GM12878 (cell line): ENCODE results near the gene HMGB4. TPM values are rescaled to one million over a fixed set of nuclear protein-coding genes. Genes with fewer than 3 reads are reported as not detected.

Source experiments
- ATAC-seq: fragments of 200-7000 bp; cut with Tn5 transposase; 3 replicates; pipeline ENCODE4 v1.9.1; 2020; ENCODE audit warnings: mild to moderate bottlenecking, moderate library complexity
- BruUV-seq: library from RNA; stranded (reverse); fragments of 400-500 nt; replicated peaks from 2 replicates; lab custom pipeline; 2021; lab: Mats Ljungman, UMichigan
- CTCF ChIA-PET: fragments of 300-600 bp; sonication (Branson Sonifier 250); formaldehyde crosslinking; extraction: SDS; loops from one replicate; lab custom pipeline; 2021; ENCODE audit warnings: inconsistent platforms; lab: Yijun Ruan, JAX
- POLR2A ChIA-PET: fragments of 350-600 bp; formaldehyde crosslinking; extraction: SDS; loops from one replicate; lab custom pipeline; 2021; ENCODE audit warnings: inconsistent platforms; lab: Charles Lee
- RAD21 ChIA-PET: fragments of 300-600 bp; sonication (Branson Sonifier 250); formaldehyde crosslinking; loops from one replicate; lab custom pipeline; 2023; ENCODE audit warnings: antibody characterized with exemption; ENCODE audit not compliant: unreplicated experiment; lab: Charles Lee
- SMC1A ChIA-PET: fragments of 300-600 bp; sonication (Branson Sonifier 250); formaldehyde crosslinking; loops from one replicate; lab custom pipeline; 2023; ENCODE audit not compliant: unreplicated experiment, uncharacterized antibody; lab: Charles Lee
- DNase-seq: peaks from one replicate; pipeline ENCODE4 v3.0.0-alpha.2; 2011; ENCODE audit warnings: low read depth, low spot score
- FAIRE-seq: peaks from 3 replicates; lab custom pipeline; 2011; peaks lifted over from hg19 to GRCh38; lab: Jason Lieb, UNC
- H2AFZ ChIP-seq: 2 replicates; pipeline ENCODE4 v1.6.0; 2011; ENCODE audit warnings: low read depth, low read length, control low read depth; ENCODE audit not compliant: control insufficient read depth
- H3K27ac ChIP-seq: 2 replicates; pipeline ENCODE4 v1.5.1; 2011; ENCODE audit warnings: control low read depth; ENCODE audit not compliant: control insufficient read depth, insufficient read depth
- H3K27me3 ChIP-seq, 2 experiments: replicated peaks in 1 of 2; 2 replicates each; pipeline versions ENCODE4 v1.6.0 to v1.6.1; 2011; ENCODE audit warnings: low read length in 1 of 2; ENCODE audit not compliant: control insufficient read depth in 2 of 2, insufficient read depth in 2 of 2
- H3K36me3 ChIP-seq, 2 experiments: 2 replicates each; pipeline ENCODE4 v1.5.1; 2011; ENCODE audit warnings: low read length in 1 of 2; ENCODE audit not compliant: control insufficient read depth in 2 of 2, insufficient read depth in 2 of 2
- H3K4me1 ChIP-seq: 2 replicates; pipeline ENCODE4 v1.6.1; 2011; ENCODE audit warnings: mild to moderate bottlenecking, low read length, moderate library complexity, mixed read lengths; ENCODE audit not compliant: control insufficient read depth, insufficient read depth
- H3K4me2 ChIP-seq: 2 replicates; pipeline ENCODE4 v1.6.0; 2011; ENCODE audit warnings: control low read depth; ENCODE audit not compliant: control insufficient read depth, insufficient read depth
- H3K4me3 ChIP-seq: fragments of 200-600 bp; sonication (generic); 2 replicates; pipeline ENCODE4 v1.5.1; 2016
- H3K79me2 ChIP-seq: 2 replicates; pipeline ENCODE4 v1.6.0; 2011; ENCODE audit warnings: low read length; ENCODE audit not compliant: control insufficient read depth, insufficient read depth
- H3K9ac ChIP-seq: 2 replicates; pipeline ENCODE4 v1.8.0; 2011; ENCODE audit warnings: low read length, control low read depth, mixed read lengths; ENCODE audit not compliant: control insufficient read depth, insufficient read depth
- H3K9me3 ChIP-seq: replicated peaks from 3 replicates; pipeline ENCODE4 v1.5.1; 2011; ENCODE audit warnings: mild to moderate bottlenecking, low read length; ENCODE audit not compliant: control insufficient read depth, insufficient read depth
- H4K20me1 ChIP-seq: 2 replicates; pipeline ENCODE4 v1.6.0; 2011; ENCODE audit not compliant: control insufficient read depth, insufficient read depth
- BMI1 ChIP-seq: fragments of 450-650 bp; IDR thresholded peaks from 2 replicates; pipeline ENCODE4 v1.6.1; 2016; ENCODE audit warnings: mild to moderate bottlenecking, moderate library complexity, borderline replicate concordance
- CBX3 ChIP-seq: fragments of 200-600 bp; sonication (generic); IDR thresholded peaks from 2 replicates; pipeline ENCODE4 v1.6.1; 2016; ENCODE audit warnings: low read depth, borderline replicate concordance
- CHD2 ChIP-seq: IDR thresholded peaks from 2 replicates; pipeline ENCODE4 v1.6.1; 2011; ENCODE audit warnings: low read depth, low read length, improper control_type of control experiment, borderline replicate concordance
- E2F4 ChIP-seq: IDR thresholded peaks from 2 replicates; pipeline ENCODE4 v1.6.1; 2012; ENCODE audit warnings: low read depth, low read length, improper control_type of control experiment
- EGR1 ChIP-seq, 2 experiments: IDR thresholded peaks; 1 replicate in 1 of 2; 2 replicates in 1 of 2; pipeline ENCODE4 v1.6.1; 2011 to 2012; ENCODE audit warnings: low read depth in 2 of 2, low read length in 2 of 2, borderline replicate concordance in 1 of 2, mild to moderate bottlenecking in 1 of 2, moderate library complexity in 1 of 2
- HDAC2 ChIP-seq: fragments of 200-600 bp; sonication (generic); IDR thresholded peaks from 2 replicates; pipeline ENCODE4 v1.6.1; 2017
- NR2F1 ChIP-seq: fragments of 450-650 bp; conservative IDR thresholded peaks from 2 replicates; pipeline ENCODE4 v1.6.1; 2017; ENCODE audit warnings: mild to moderate bottlenecking
- POU2F2 ChIP-seq: IDR thresholded peaks from 3 replicates; pipeline ENCODE4 v1.6.1; 2011; ENCODE audit warnings: low read depth, mild to moderate bottlenecking, low read length, borderline replicate concordance
- RAD21 ChIP-seq: IDR thresholded peaks from 2 replicates; pipeline ENCODE4 v1.6.1; 2011; ENCODE audit warnings: mild to moderate bottlenecking, low read depth, low read length, moderate library complexity; ENCODE audit not compliant: insufficient read depth
- RAD51 ChIP-seq: fragments of 450-650 bp; IDR thresholded peaks from 2 replicates; pipeline ENCODE4 v1.6.1; 2016; ENCODE audit warnings: moderate library complexity, mild to moderate bottlenecking, inconsistent platforms
- SMC3 ChIP-seq: IDR thresholded peaks from 2 replicates; pipeline ENCODE4 v1.6.1; 2011; ENCODE audit warnings: low read length, improper control_type of control experiment, borderline replicate concordance
- SP1 ChIP-seq: IDR thresholded peaks from one replicate; pipeline ENCODE4 v1.6.1; 2011; ENCODE audit warnings: low read depth, low read length
- STAT3 ChIP-seq: IDR thresholded peaks from 2 replicates; pipeline ENCODE4 v1.6.1; 2011; ENCODE audit warnings: low read depth, low read length, improper control_type of control experiment
- TARDBP ChIP-seq: IDR thresholded peaks from 2 replicates; pipeline ENCODE4 v1.6.1; 2016; ENCODE audit warnings: borderline replicate concordance
- TCF7 ChIP-seq: IDR thresholded peaks from 2 replicates; pipeline ENCODE4 v1.6.1; 2014; ENCODE audit warnings: antibody characterized with exemption, borderline replicate concordance
- ZNF274 ChIP-seq: IDR thresholded peaks from one replicate; pipeline ENCODE4 v1.8.0; 2011; ENCODE audit not compliant: insufficient read length, insufficient read depth
- ZZZ3 ChIP-seq: IDR thresholded peaks from 2 replicates; pipeline ENCODE4 v1.6.1; 2011; ENCODE audit warnings: low read depth; ENCODE audit not compliant: control insufficient read depth, insufficient read length
- WGBS: methylation state at CpG from one replicate; pipeline ENCODE4 v1.1.6; 2016; ENCODE audit warnings: low lambda C conversion rate; ENCODE audit not compliant: insufficient replicate concordance, insufficient coverage; ENCODE audit errors: missing lambda C conversion rate; 5-methylcytosine and 5-hydroxymethylcytosine counted together
- in situ Hi-C: fragments of 300-500 bp; cut with MboI; formaldehyde crosslinking; loops from 9 replicates; pipeline ENCODE4 v1.14.3; 2018; ENCODE audit warnings: mixed read lengths
- intact Hi-C: fragments of 100-400 bp; cut with micrococcal nuclease; formaldehyde crosslinking; loops from one replicate; pipeline ENCODE4 v1.14.2; 2022; ENCODE audit not compliant: unreplicated experiment
- polyA plus RNA-seq, 11 experiments: library from polyadenylated mRNA; depleted of rRNA in 4 of 11; unstranded in 6 of 11; stranded (reverse) in 5 of 11; fragments of >200 nt; fragmentation: Nextera tagmentation in 4 of 11; fragmentation: Illumina TruSeq in 1 of 11; extraction: Ambion mirVana in 4 of 11; extraction: Trizol in 1 of 11; gene quantifications; 1 replicate in 1 of 11; 2 replicates in 10 of 11; pipeline versions ENCODE4 v1.2.1 to v1.2.3, GENCODE V29; 2011 to 2016; ENCODE audit warnings: inconsistent platforms in 2 of 11, missing spikeins in 2 of 11, low read depth in 1 of 11
- total RNA-seq, 4 experiments: library from RNA; depleted of rRNA in 3 of 4; stranded (reverse); fragments of >200 nt in 3 of 4; fragmentation: Illumina TruSeq in 1 of 4; extraction: Trizol in 1 of 4; gene quantifications; 2 replicates each; pipeline versions ENCODE4 v1.2.1 to v1.2.3, GENCODE V29; 2013 to 2021

The HMGB4 gene
- total and polyA plus RNA-seq, 10 of the 15 experiments (the other 5 are each of a cell fraction or from before 2014, with no cell fraction given): not detected

DNA sequence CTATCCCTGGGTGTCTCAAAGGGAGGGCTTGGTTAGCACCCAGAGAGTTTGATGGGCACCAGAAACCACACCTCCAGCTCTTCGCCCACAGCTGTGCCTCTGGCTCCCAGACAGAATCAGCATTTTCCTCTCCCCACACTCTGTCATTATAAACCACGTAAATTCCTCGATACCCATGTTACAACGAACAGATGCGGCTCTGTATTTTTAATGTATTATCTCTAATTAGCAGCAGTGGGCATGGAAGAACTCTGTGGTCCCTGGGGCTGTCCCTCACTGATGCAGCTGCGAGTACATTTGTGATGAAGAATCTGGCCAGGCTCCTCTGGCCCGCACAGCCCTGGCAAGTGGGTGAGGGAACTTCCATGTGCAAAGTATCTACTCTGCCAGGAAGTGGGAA is 10.8 kb downstream of the HMGB4 start:
- no TSS peak for BruUV-seq
- Histone ChIP-seq H2AFZ (no peak overlapping the region), H3K27ac (no peak overlapping the region), H3K4me2 (no peak overlapping the region), H4K20me1 (no peaks in the 10 kb centered on the region), H3K9me3 (no peaks in the 10 kb centered on the region), H3K9ac (no peak overlapping the region), H3K4me3 (no peak overlapping the region), H3K79me2 (no peaks in the 10 kb centered on the region), H3K36me3 (no peaks in the 10 kb centered on the region), H3K4me1 (no peaks in the 10 kb centered on the region), H3K27me3 (no peaks in the 10 kb centered on the region; a peak in 1 of 4 replicates)
- TF ChIP-seq CHD2: no peak
- FAIRE-seq (no peak), DNase-seq (no peak), ATAC-seq (no peak)
- in situ Hi-C loops (no loop called here), intact Hi-C loops (no loop called here)
- CTCF ChIA-PET: interaction anchor here (0.6 kb wide), 1 partner anchor 157 kb away, joined by 4 read pairs; no protein-coding TSS in a partner anchor
- WGBS: 6% methylated on average over 7 of the region's 7 CpGs
- RAD21 ChIA-PET: no interaction called here
- POLR2A ChIA-PET: no interaction called here
- SMC1A ChIA-PET: no interaction called here

- H3K36me3 ChIP-seq: no peaks in the 10 kb centered on the region
- BruUV-seq: no TSS peak
- H3K4me3 ChIP-seq: no peak overlapping the region
- no peaks in the 10 kb centered on the region; a peak in 1 of 4 replicates for H3K27me3 ChIP-seq
- H3K9me3 ChIP-seq: no peaks in the 10 kb centered on the region
- DNase-seq: no peak
- ChIA-PET POLR2A (no interaction called here), SMC1A (no interaction called here), RAD21 (no interaction called here), CTCF (interaction anchor here (1.1 kb wide), 1 partner anchor 287 kb away, joined by 3 read pairs; no protein-coding TSS in a partner anchor)
- 2% methylated on average over 3 of the region's 3 CpGs for WGBS
- H3K79me2 ChIP-seq: no peaks in the 10 kb centered on the region
- no peaks in the 10 kb centered on the region for H4K20me1 ChIP-seq
- in situ Hi-C loops: no loop called here
- no peak overlapping the region for H3K4me2 ChIP-seq
- ATAC-seq: no peak
- H3K9ac ChIP-seq: no peak overlapping the region
- FAIRE-seq: no peak
- H2AFZ ChIP-seq: no peak overlapping the region
- intact Hi-C loops: no loop called here
- H3K27ac ChIP-seq: no peak overlapping the region
- no peaks in the 10 kb centered on the region for H3K4me1 ChIP-seq
- TF ChIP-seq STAT3 (no peak), ZNF274 (no peak), HDAC2 (no peak), TARDBP (no peak), SMC3 (peak; percentile 24; the same call in 1 of the 2 replicates), SP1 (no peak), RAD51 (no peak), BMI1 (no peak), ZZZ3 (no peak), POU2F2 (no peak), NR2F1 (no peak), TCF7 (no peak), E2F4 (no peak), RAD21 (0 out of 2 replicates have a peak, but pooled peaks have one; percentile 4), EGR1 (IDR thresholded peaks at IDR 0.05; ENCODE audit: borderline replicate concordance in 1 of 2, low read depth in 2 of 2, low read length in 2 of 2) (no peak), CBX3 (no peak)
These were observed 12.0 kb downstream of the HMGB4 start for GRCh38 chr1:33875862-33876261.
